ENCODE measurements around the gene HIC1. TPM values are rescaled to one million over a fixed set of nuclear protein-coding genes. Genes with fewer than 3 reads are reported as not detected.

Gene HIC1
- total RNA-seq, 2 experiments from 2014 or later = 13.6 to 16.5 TPM

GRCh38 chr17:2110436-2110835 is 55.5 kb downstream of the HIC1 start:
- intact Hi-C loops (cut with DNase I, micrococcal nuclease) = no loop called here
- Mint-ChIP-seq H3K27ac (no peak overlapping the region), H3K36me3 (ENCODE audit: low read depth) (peaks cover 4% of the 10 kb centered on the region), H3K27me3 (no peaks in the 10 kb centered on the region), H3K4me3 (no peak overlapping the region), H3K9me3 (ENCODE audit: low read depth) (no peaks in the 10 kb centered on the region), H3K4me1 (peaks cover 5% of the 10 kb centered on the region)
- POLR2A ChIA-PET = no interaction called here
- DNase-seq (no peak), ATAC-seq (no peak)
- CTCF ChIA-PET = interaction anchor here (0.5 to 1.5 kb wide), 4 partner anchors 20 to 377 kb away, joined by 3 to 6 read pairs (median 4); no protein-coding TSS in a partner anchor

GRCh38 chr17:2111691-2112090 is 56.8 kb downstream of the HIC1 start:
- no peak overlapping the region for H3K4me3 Mint-ChIP-seq
- ChIA-PET POLR2A (no interaction called here), CTCF (no interaction called here)

More at GRCh38 chr17:2111691-2112090, 56.8 kb downstream of the HIC1 start:
- intact Hi-C loops (cut with DNase I, micrococcal nuclease) = no loop called here
- Mint-ChIP-seq H3K36me3 (ENCODE audit: low read depth) (peaks cover 6% of the 10 kb centered on the region), H3K27me3 (no peaks in the 10 kb centered on the region), H3K9me3 (ENCODE audit: low read depth) (no peaks in the 10 kb centered on the region), H3K27ac (no peak overlapping the region), H3K4me1 (peaks cover 5% of the 10 kb centered on the region)
- DNase-seq = no peak
- no peak for ATAC-seq

Small RNA genes within 50 kb of the gene (microRNA-seq; reads per million reads assigned to microRNA genes)
- 1,222 reads per million, percentile 85 among the genes with 10 or more reads in this experiment for gene MIR132 (ENCODE audit: borderline replicate concordance)
- gene MIR212 (ENCODE audit: borderline replicate concordance) = 48.6 reads per million, percentile 56 among the genes with 10 or more reads in this experiment

Other genes with a start within 250 kb of the HIC1 start
- gene SMYD4, start 225.2 kb upstream of the HIC1 start, total RNA-seq = 10 to 100 TPM; 19.7 to 19.8 TPM
- gene RPA1, start 225.1 kb upstream of the HIC1 start, total RNA-seq = 100 to 1,000 TPM; 134 to 191 TPM
- gene RTN4RL1, start 29.8 kb upstream of the HIC1 start, total RNA-seq = under 1 TPM; 0.11 to 0.18 TPM
- 10 to 100 TPM; 29.1 to 37.0 TPM for gene DPH1, start 24.9 kb upstream of the HIC1 start, total RNA-seq
- 10 to 100 TPM; 31.4 to 38.6 TPM for gene OVCA2, start 13.1 kb upstream of the HIC1 start, total RNA-seq
- gene SMG6, start 248.7 kb downstream of the HIC1 start, total RNA-seq = 10 to 100 TPM; 28.5 to 31.4 TPM
- 10 to 100 TPM; 15.4 to 18.3 TPM for gene SRR, start 248.8 kb downstream of the HIC1 start, total RNA-seq

Data from activated CD4-positive, alpha-beta T cell treated with anti-CD3 and anti-CD28 coated beads for 36 hours (primary cell).